ENCODE results near the gene TOR1AIP2. TPM values are rescaled to one million over a fixed set of nuclear protein-coding genes. Genes with fewer than 3 reads are reported as not detected.

TOR1AIP2 gene
- polyA plus RNA-seq, 1 experiment = 17.4 TPM

DNA sequence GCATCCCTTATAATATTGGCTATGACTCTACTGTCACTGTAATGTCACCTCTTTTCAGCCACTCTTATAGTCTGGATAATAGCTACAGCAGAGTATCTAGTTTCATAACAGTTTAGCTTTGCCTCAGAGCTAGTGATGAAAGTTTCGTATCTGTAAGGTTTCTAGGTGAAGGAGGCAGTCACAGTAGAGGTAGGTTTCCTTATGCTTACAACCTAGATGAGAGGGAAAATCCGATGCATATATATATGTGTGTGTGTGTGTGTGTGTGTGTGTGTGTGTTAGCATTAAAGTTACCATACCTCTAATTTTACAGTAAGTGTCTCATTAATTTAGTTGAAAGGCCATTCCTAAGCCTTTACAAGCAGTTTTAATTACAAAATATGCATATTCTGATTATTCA, 2.2 kb upstream of the TOR1AIP2 start:
- DNase-seq (ENCODE audit: low read depth) = no peak
- Histone ChIP-seq H3K27me3 (ENCODE audit: control insufficient read depth, insufficient read depth, low read length) (no peaks in the 10 kb centered on the region), H3K4me3 (ENCODE audit: low read depth, low read length) (no peak overlapping the region), H3K36me3 (ENCODE audit: control insufficient read depth, insufficient read depth, low read length) (no peaks in the 10 kb centered on the region)
- CTCF ChIA-PET = interaction anchor here (1.0 to 2.0 kb wide), 3 partner anchors 12 to 70 kb away, joined by 3 to 5 read pairs (median 3); no protein-coding TSS in a partner anchor
- POLR2A ChIA-PET = no interaction called here
- TF ChIP-seq, protein P1, sequence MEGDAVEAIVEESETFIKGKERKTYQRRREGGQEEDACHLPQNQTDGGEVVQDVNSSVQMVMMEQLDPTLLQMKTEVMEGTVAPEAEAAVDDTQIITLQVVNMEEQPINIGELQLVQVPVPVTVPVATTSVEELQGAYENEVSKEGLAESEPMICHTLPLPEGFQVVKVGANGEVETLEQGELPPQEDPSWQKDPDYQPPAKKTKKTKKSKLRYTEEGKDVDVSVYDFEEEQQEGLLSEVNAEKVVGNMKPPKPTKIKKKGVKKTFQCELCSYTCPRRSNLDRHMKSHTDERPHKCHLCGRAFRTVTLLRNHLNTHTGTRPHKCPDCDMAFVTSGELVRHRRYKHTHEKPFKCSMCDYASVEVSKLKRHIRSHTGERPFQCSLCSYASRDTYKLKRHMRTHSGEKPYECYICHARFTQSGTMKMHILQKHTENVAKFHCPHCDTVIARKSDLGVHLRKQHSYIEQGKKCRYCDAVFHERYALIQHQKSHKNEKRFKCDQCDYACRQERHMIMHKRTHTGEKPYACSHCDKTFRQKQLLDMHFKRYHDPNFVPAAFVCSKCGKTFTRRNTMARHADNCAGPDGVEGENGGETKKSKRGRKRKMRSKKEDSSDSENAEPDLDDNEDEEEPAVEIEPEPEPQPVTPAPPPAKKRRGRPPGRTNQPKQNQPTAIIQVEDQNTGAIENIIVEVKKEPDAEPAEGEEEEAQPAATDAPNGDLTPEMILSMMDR (IDR thresholded peaks at IDR 0.05; ENCODE audit: insufficient read depth, low read depth, low read length) = no peak

DNA sequence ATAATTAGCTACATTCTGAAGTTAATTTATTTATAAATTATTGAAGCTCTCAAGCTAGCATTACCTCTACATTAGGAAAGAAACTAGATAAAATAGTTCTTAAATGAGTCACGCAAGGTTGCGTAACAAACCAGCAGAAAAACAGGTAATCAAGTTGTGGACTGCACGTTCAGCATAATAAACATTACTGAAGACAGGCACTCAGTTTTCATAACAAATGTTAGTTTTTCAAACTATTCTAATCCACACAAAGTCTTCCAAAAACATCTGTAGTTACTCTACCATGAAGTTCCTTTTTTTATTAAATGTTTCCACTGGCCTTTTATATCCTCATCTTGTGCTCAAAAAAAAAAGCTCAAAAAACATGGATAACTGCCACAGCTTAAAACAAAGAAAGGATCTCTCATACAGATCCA, 1.3 kb downstream of the TOR1AIP2 start:
- H3K4me3 ChIP-seq (ENCODE audit: low read depth, low read length) = peak overlapping the region; percentile 75
- POLR2A ChIA-PET = interaction anchor here (0.7 kb wide), 1 partner anchor 42 kb away, joined by 4 read pairs; no protein-coding TSS in a partner anchor
- CTCF ChIA-PET = no interaction called here
- peaks cover 1% of the 10 kb centered on the region; the same call in 1 of the 2 replicates for H3K36me3 ChIP-seq (ENCODE audit: control insufficient read depth, insufficient read depth, low read length)
- TF ChIP-seq, protein P1 (IDR thresholded peaks at IDR 0.05; ENCODE audit: insufficient read depth, low read depth, low read length) = no peak
- DNase-seq (ENCODE audit: low read depth) = no peak
- H3K27me3 ChIP-seq (ENCODE audit: control insufficient read depth, insufficient read depth, low read length) = no peaks in the 10 kb centered on the region

DNA sequence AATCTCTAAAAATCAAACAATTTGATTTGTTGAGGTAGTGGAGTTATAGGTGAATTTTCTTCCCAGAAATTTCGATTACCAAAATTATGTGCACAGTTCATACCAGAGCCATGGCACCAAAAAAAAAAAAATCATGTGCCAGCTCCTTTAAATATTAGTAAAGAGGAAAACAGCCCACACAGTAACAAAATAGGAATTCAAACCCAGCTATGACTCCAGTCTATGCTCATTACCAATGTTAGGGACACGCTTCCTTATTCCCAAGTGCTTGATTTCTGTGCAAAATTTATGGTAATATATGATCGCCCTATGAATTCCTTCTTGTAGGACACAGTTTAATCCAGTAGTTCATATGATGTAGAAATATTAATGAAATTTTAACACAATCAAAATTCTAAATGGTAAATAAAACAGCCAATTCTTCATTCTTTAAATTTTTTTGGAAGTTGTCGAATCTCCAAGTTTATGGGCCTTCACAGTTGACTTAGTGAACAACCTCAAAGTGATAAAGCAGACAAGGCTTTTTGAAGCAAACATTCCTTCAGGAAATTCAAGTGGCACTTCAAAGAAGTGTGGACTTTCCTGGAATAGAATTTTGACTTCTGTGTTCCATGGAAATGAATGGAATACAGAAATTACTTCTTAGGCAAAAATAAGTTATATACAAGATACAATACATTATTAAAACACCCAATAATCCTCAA, 1.9 kb downstream of the TOR1AIP2 start:
- Histone ChIP-seq H3K4me3 (ENCODE audit: low read depth, low read length) (peak overlapping the region; percentile 75; the same call in 1 of the 2 replicates), H3K36me3 (ENCODE audit: control insufficient read depth, insufficient read depth, low read length) (peaks cover 1% of the 10 kb centered on the region; the same call in 1 of the 2 replicates), H3K27me3 (ENCODE audit: control insufficient read depth, insufficient read depth, low read length) (no peaks in the 10 kb centered on the region)
- POLR2A ChIA-PET = interaction anchor here (0.7 kb wide), 1 partner anchor 42 kb away, joined by 4 read pairs; no protein-coding TSS in a partner anchor
- DNase-seq (ENCODE audit: low read depth) = no peak
- TF ChIP-seq, protein P1 (IDR thresholded peaks at IDR 0.05; ENCODE audit: insufficient read depth, low read depth, low read length) = no peak
- CTCF ChIA-PET = no interaction called here

DNA sequence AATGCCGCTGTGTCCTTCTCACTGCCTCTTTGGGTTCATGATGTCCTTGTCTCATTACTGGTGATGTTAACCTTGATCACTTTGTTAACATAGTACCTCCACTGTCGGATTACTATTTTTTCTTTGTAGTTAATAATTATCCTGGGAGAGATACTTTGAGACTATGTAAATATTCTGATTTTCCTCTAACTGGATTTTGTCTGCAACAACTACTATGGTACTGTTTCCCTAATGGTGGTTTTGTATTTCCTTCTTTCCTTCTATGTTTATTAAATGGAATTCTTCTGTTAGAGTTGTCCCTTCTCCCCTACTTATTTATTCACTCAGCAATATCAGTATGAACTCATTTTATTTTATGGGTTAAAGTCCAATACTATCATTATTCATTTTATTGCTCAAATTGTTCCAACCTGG, 4.2 kb downstream of the TOR1AIP2 start:
- Histone ChIP-seq H3K27me3 (ENCODE audit: control insufficient read depth, insufficient read depth, low read length) (no peaks in the 10 kb centered on the region), H3K4me3 (ENCODE audit: low read depth, low read length) (no peak overlapping the region), H3K36me3 (ENCODE audit: control insufficient read depth, insufficient read depth, low read length) (peaks cover 1% of the 10 kb centered on the region; the same call in 1 of the 2 replicates)
- POLR2A ChIA-PET = no interaction called here
- TF ChIP-seq, protein P1 (IDR thresholded peaks at IDR 0.05; ENCODE audit: insufficient read depth, low read depth, low read length) = no peak
- CTCF ChIA-PET = interaction anchor here (0.6 to 1.0 kb wide), 3 partner anchors 9 to 31 kb away, joined by 3 read pairs; no protein-coding TSS in a partner anchor
- no peak for DNase-seq (ENCODE audit: low read depth)

DNA sequence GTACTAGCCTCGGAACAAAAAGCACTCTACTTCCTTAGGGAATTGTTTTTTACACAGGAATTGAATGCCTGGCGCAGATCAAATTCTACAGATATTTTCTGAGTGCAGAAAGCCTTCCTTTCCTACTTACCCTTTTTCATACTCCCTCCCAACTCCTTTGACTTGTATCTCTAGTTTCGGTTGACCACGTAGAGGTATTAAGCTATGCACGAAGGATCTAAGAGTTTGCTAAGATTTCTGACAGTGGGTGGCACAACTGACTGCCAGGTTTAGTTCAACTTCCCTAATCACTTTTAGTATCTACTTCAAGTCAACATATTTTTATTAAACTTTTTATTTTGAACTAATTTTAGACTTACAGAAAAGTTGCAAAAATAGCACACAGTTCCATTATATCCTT, 5.0 kb downstream of the TOR1AIP2 start:
- Histone ChIP-seq H3K4me3 (ENCODE audit: low read depth, low read length) (no peak overlapping the region), H3K27me3 (ENCODE audit: control insufficient read depth, insufficient read depth, low read length) (no peaks in the 10 kb centered on the region), H3K36me3 (ENCODE audit: control insufficient read depth, insufficient read depth, low read length) (peaks cover 1% of the 10 kb centered on the region; the same call in 1 of the 2 replicates)
- ChIA-PET POLR2A (no interaction called here), CTCF (no interaction called here)
- TF ChIP-seq, protein P1 (IDR thresholded peaks at IDR 0.05; ENCODE audit: insufficient read depth, low read depth, low read length) = no peak
- DNase-seq (ENCODE audit: low read depth) = no peak
